Measurements from ENCODE around the gene P2RY10. TPM values are rescaled to one million over a fixed set of nuclear protein-coding genes. Genes with fewer than 3 reads are reported as not detected.
"Not testable (repeated sequence)": the region's sequence is repeated elsewhere in the genome, so short reads cannot be mapped to it uniquely, and the experiment has no call there.

The P2RY10 gene
- total RNA-seq, 1 experiment from 2014 or later: not detected

DNA sequence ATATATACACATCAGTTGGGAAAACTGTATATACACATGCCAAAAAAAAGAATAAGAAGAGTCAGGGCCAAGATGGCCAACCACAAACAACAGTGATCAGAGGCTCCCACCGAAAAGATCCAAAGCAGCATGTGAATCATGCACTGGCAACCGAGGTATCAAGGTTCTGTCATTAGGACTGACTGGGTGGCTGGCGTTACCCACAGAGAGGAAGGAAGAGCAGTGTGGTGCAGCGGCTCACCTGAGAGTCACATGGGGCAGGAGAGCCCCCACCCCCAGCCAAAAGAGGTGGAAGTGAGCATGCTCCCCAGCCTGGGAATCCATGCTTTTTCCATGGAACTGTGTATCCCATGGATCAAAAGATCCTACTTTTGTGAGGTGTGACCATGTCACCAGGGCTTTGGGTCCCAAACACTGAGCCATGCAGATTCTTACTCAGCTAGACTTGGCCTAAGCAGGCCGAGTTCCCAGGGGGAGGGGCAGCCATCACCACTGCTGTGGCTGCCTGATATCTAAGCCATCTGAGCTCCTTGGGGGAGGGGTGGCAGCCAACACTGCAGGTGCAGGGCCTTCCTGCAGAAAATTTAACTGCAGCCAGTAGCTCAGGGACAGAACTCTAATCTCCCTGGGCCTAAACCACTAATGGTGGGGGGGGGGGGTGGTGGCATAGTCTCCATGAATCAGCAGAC, 52.8 kb downstream of the P2RY10 start:
- H3K9me3 Mint-ChIP-seq (ENCODE audit: unreplicated experiment): no peaks in the 10 kb centered on the region
- no peaks in the 10 kb centered on the region for H3K27me3 ChIP-seq (replicated peaks; ENCODE audit: control insufficient read depth, insufficient read depth, low read length)
- no peaks in the 10 kb centered on the region for H3K36me3 Mint-ChIP-seq (ENCODE audit: insufficient read depth, unreplicated experiment)
- no peak overlapping the region for H3K27ac Mint-ChIP-seq (ENCODE audit: unreplicated experiment)
- no TSS peak for BruUV-seq (replicated peaks)
- H3K4me3 Mint-ChIP-seq (ENCODE audit: unreplicated experiment): no peak overlapping the region
- H3K9me3 ChIP-seq: no peaks in the 10 kb centered on the region
- H3K4me1 ChIP-seq: no peaks in the 10 kb centered on the region
- no peak for DNase-seq
- intact Hi-C loops (cut with micrococcal nuclease; ENCODE audit: unreplicated experiment): no loop called here
- TF ChIP-seq, protein P1, sequence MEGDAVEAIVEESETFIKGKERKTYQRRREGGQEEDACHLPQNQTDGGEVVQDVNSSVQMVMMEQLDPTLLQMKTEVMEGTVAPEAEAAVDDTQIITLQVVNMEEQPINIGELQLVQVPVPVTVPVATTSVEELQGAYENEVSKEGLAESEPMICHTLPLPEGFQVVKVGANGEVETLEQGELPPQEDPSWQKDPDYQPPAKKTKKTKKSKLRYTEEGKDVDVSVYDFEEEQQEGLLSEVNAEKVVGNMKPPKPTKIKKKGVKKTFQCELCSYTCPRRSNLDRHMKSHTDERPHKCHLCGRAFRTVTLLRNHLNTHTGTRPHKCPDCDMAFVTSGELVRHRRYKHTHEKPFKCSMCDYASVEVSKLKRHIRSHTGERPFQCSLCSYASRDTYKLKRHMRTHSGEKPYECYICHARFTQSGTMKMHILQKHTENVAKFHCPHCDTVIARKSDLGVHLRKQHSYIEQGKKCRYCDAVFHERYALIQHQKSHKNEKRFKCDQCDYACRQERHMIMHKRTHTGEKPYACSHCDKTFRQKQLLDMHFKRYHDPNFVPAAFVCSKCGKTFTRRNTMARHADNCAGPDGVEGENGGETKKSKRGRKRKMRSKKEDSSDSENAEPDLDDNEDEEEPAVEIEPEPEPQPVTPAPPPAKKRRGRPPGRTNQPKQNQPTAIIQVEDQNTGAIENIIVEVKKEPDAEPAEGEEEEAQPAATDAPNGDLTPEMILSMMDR (IDR thresholded peaks at IDR 0.05; ENCODE audit: insufficient read depth in 1 of 2, low read depth in 1 of 2, low read length in 1 of 2, severe bottlenecking in 1 of 2, unreplicated experiment in 1 of 2): no peak
- H3K27me3 Mint-ChIP-seq (ENCODE audit: insufficient read depth, unreplicated experiment): no peaks in the 10 kb centered on the region
- ChIA-PET POLR2A (no interaction called here), CTCF (no interaction called here)
- no peaks in the 10 kb centered on the region for H3K36me3 ChIP-seq (ENCODE audit: control insufficient read depth, insufficient read depth, low read length)
- H3K4me1 Mint-ChIP-seq (ENCODE audit: low read depth, unreplicated experiment): no peaks in the 10 kb centered on the region
- no peak overlapping the region for H3K4me3 ChIP-seq (ENCODE audit: low read depth, low read length)

DNA sequence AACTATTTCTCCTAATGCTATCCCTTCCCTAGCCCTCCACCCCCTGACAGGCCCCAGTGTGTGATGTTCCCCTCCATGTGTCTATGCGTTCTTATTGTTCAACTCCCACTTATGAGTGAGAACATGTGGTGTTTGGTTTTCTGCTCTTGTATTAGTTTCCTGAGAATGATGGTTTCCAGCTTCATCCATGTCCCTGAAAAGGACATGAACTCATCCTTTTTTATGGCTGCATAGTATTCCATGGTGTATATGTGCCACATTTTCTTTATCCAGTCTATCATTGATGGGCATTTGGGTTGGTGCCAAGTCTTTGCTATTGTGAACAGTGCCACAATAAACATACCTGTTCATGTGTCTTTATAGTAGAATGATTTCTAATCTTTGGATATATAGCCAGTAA, 62.3 kb downstream of the P2RY10 start:
- H3K36me3 Mint-ChIP-seq (ENCODE audit: insufficient read depth, unreplicated experiment); BruUV-seq (replicated peaks); intact Hi-C loops (cut with micrococcal nuclease; ENCODE audit: unreplicated experiment); H3K36me3 ChIP-seq (ENCODE audit: control insufficient read depth, insufficient read depth, low read length); H3K27me3 ChIP-seq (replicated peaks; ENCODE audit: control insufficient read depth, insufficient read depth, low read length); H3K4me1 ChIP-seq; H3K4me3 Mint-ChIP-seq (ENCODE audit: unreplicated experiment); DNase-seq; H3K4me1 Mint-ChIP-seq (ENCODE audit: low read depth, unreplicated experiment); H3K4me3 ChIP-seq (ENCODE audit: low read depth, low read length); POLR2A ChIA-PET; CTCF ChIA-PET; H3K9me3 ChIP-seq; H3K27ac Mint-ChIP-seq (ENCODE audit: unreplicated experiment); H3K27me3 Mint-ChIP-seq (ENCODE audit: insufficient read depth, unreplicated experiment): not testable (repeated sequence)
- peaks cover 12% of the 10 kb centered on the region for H3K9me3 Mint-ChIP-seq (ENCODE audit: unreplicated experiment)

Small RNA genes lying within 50 kb of the gene (microRNA-seq; reads per million reads assigned to microRNA genes)
- not detected for gene MIR4328

Other genes starting within 250 kb of the P2RY10 start
- not detected in 2 replicates for gene LPAR4, start 197.7 kb upstream of the P2RY10 start, total RNA-seq (2022)
- gene GPR174, start 199.3 kb downstream of the P2RY10 start, total RNA-seq (2022): not detected in 2 replicates